Measurements from ENCODE around the gene AGAP9.
"Not testable (repeated sequence)": the region's sequence is repeated elsewhere in the genome, so short reads cannot be mapped to it uniquely, and the experiment has no call there.

- TF ChIP-seq CTCF (IDR thresholded peaks at IDR 0.05; ENCODE audit: poor library complexity, severe bottlenecking); POLR2AphosphoS5 (IDR thresholded peaks at IDR 0.05); TAF1 (IDR thresholded peaks at IDR 0.05; ENCODE audit: low read depth); EP300 (conservative IDR thresholded peaks at IDR 0.05; ENCODE audit: poor library complexity, severe bottlenecking); MXI1 (conservative IDR thresholded peaks at IDR 0.05; ENCODE audit: poor library complexity, severe bottlenecking): not testable (repeated sequence)
These were observed 49.9 kb downstream of the AGAP9 start for GRCh38 chr10:47473516-47473915.

Data from neural cell (in vitro differentiated cells).